CD4-positive, alpha-beta T cell treated with Interleukin-17A for 4 hours (primary cell): Measurements from ENCODE around the gene TTLL5.
"Not testable (repeated sequence)": the region's sequence is repeated elsewhere in the genome, so short reads cannot be mapped to it uniquely, and the experiment has no call there.

Experiments
- DNase-seq: peaks from one replicate; pipeline ENCODE4 v3.0.0-alpha.2; 2020; ENCODE audit warnings: mixed read lengths

TTLL5 gene

GRCh38 chr14:75650253-75651058 is 10.6 kb upstream of the TTLL5 start:
- no peak for DNase-seq

GRCh38 chr14:75653563-75653962 is 7.5 kb upstream of the TTLL5 start:
- no peak for DNase-seq

GRCh38 chr14:75654127-75654732 is 6.8 kb upstream of the TTLL5 start:
- DNase-seq: peak; percentile 90

GRCh38 chr14:75655235-75655634 is 5.8 kb upstream of the TTLL5 start:
- no peak for DNase-seq

- no peak for DNase-seq
Observed at GRCh38 chr14:75657331-75657730, 3.7 kb upstream of the TTLL5 start.

- no peak for DNase-seq
Observed at GRCh38 chr14:75658957-75659356, 2.1 kb upstream of the TTLL5 start.

- no peak for DNase-seq
Observed at GRCh38 chr14:75660238-75660629, 812 bp upstream of the TTLL5 start.

GRCh38 chr14:75661499-75661814 is 411 bp downstream of the TTLL5 start:
- DNase-seq: no peak

GRCh38 chr14:75662966-75663365 is 1.9 kb downstream of the TTLL5 start:
- no peak for DNase-seq

- DNase-seq: no peak
Observed at GRCh38 chr14:75667099-75667765, 6.2 kb downstream of the TTLL5 start.

- no peak for DNase-seq
Observed at GRCh38 chr14:75672605-75673192, 11.7 kb downstream of the TTLL5 start.

- no peak for DNase-seq
Observed at GRCh38 chr14:75673345-75674035, 12.4 kb downstream of the TTLL5 start.

- DNase-seq: no peak
Observed at GRCh38 chr14:75675265-75675960, 14.4 kb downstream of the TTLL5 start.

- no peak for DNase-seq
Observed at GRCh38 chr14:75685910-75686309, 24.9 kb downstream of the TTLL5 start.

- no peak for DNase-seq
Observed at GRCh38 chr14:75689012-75689411, 28.0 kb downstream of the TTLL5 start.

GRCh38 chr14:75690010-75690409 is 29.0 kb downstream of the TTLL5 start:
- no peak for DNase-seq

- not testable (repeated sequence) for DNase-seq
Observed at GRCh38 chr14:75695025-75695424, 34.0 kb downstream of the TTLL5 start.

GRCh38 chr14:75697386-75697785 is 36.3 kb downstream of the TTLL5 start:
- DNase-seq: no peak

GRCh38 chr14:75697918-75698317 is 36.9 kb downstream of the TTLL5 start:
- no peak for DNase-seq

GRCh38 chr14:75699331-75699730 is 38.3 kb downstream of the TTLL5 start:
- DNase-seq: no peak

- no peak for DNase-seq
Observed at GRCh38 chr14:75700295-75700694, 39.2 kb downstream of the TTLL5 start.

- no peak for DNase-seq
Observed at GRCh38 chr14:75702122-75702521, 41.1 kb downstream of the TTLL5 start.
